BE2C (cell line): Measurements from ENCODE around the gene CNDP2. TPM values are rescaled to one million over a fixed set of nuclear protein-coding genes. Genes with fewer than 3 reads are reported as not detected.

Source experiments
- DNase-seq: peaks from one replicate; pipeline ENCODE4 v3.0.0-alpha.2; 2020
- H3K27me3 ChIP-seq: fragments of 250-450 bp; sonication (Bioruptor Pico); 2 replicates; pipeline ENCODE4 v1.5.1; 2020; ENCODE audit warnings: mild to moderate bottlenecking
- H3K36me3 ChIP-seq: fragments of 250-450 bp; sonication (Bioruptor Pico); 2 replicates; pipeline ENCODE4 v1.5.1; 2020; ENCODE audit warnings: mild to moderate bottlenecking
- H3K4me1 ChIP-seq: fragments of 250-450 bp; sonication (Bioruptor Pico); 2 replicates; pipeline ENCODE4 v1.5.1; 2020
- H3K4me3 ChIP-seq: 2 replicates; pipeline ENCODE4 v1.5.1; 2011; ENCODE audit warnings: low read depth, low read length
- H3K9me3 ChIP-seq: fragments of 250-450 bp; sonication (Bioruptor Pico); 2 replicates; pipeline ENCODE4 v1.5.1; 2020
- CTCF ChIP-seq: IDR thresholded peaks from 2 replicates; pipeline ENCODE4 v1.5.1; 2012; ENCODE audit warnings: mild to moderate bottlenecking, low read depth, low read length
- polyA plus RNA-seq: library from polyadenylated mRNA; unstranded; fragments of >200 nt; gene quantifications from one replicate; pipeline ENCODE4 v1.2.1, GENCODE V29; 2012; ENCODE audit warnings: low read depth, missing spikeins; ENCODE audit not compliant: insufficient read length, insufficient read depth

The CNDP2 gene
- 30.1 TPM for polyA plus RNA-seq

DNA sequence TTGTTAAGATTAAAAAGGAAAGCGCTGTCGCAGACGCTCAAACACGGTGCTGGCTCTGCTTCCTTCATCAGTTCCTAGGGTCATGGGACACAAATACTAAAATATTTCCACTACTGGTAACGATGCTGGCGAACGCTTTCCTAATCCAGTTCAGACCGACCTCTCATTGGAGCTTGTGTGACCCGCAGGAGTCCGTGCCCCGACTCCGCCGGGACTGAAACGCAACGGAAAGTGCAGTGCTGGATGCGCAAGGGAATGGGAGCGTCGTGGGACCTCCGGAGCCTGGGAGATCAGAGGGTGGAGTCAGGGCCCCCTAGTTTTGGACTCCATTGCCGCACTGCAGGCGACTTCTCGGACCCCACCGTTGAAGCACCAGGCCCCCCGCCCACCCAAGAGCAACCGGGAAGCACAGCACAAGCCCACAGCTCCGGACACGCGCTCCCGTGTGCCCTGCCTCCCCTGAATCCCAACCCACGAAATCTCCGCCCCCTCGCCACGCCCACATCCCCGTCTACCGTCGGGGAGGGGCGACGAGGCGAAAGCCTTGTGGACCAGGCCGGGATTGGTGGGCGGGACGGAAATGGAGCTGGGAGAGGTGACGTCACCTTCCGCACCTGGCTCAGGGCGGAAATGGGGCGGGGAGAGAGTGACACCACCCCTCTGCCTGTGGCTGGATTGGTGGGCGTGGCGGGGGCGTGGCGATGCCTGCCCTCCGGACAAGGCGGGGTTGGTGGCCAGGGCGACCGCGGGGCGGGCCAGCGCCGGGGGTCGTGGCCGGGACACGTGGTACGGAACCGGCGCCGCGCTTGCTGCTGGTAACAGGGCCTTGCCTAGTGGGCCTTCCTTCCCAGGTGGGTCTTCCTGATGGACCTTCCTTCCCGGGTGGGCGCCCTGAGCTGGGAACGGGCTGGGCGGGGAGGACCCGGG lies at the start of gene CNDP2:
Gene CNDP2 (plus strand): TSS at position 783 of the 927 bp plus-strand sequence. CDS start 3,611 bp downstream, outside the sequence.
- H3K36me3 ChIP-seq, result no peaks in the 10 kb centered on the region
- H3K9me3 ChIP-seq, result no peaks in the 10 kb centered on the region
- DNase-seq, result peak; percentile 98
- no peaks in the 10 kb centered on the region for H3K27me3 ChIP-seq
- no peak for TF ChIP-seq CTCF
- H3K4me1 ChIP-seq, result no peaks in the 10 kb centered on the region
- peak within 1 kb of the TSS; percentile 73 for H3K4me3 ChIP-seq

DNA sequence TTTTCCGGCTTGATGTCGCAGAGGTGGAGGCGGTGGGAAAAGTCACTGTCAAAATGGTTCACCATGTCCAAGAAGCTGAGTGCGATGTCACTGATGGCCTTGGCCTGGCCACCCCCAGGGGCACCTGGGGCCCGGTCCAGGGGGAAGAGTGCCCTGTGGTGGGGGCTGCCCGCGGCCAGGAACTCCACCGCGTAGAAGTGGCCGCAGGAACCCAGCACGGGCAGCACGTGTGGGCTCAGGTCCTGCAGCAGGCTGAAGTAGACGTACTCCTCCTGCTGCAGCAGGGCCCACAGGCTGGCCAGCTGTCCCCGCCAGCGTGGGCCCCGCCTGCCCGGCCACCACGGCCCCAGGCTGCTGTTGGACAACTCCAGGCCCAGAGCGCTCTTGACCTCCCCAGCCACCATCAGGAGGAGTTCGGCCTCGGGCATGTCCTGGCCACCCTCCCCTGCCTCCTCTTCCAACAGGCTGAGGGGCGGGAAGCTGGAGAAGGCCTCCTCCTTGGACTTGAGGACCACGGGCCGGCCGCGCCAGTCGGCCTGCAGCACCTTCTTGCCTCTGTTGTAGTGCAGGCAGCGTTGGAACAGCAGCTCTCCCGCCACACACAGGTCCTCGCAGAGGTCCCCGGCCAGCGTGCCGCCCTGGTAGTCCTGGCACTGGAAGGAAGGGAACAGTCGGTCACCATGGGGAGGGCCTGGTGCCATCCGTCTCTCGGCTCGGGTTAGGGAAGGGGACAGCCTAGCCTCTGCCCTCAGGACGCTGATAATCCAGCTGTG lies 49.3 kb upstream of the CNDP2 start:
- TF ChIP-seq CTCF, result no peak
- Histone ChIP-seq H3K27me3 (peaks cover 3% of the 10 kb centered on the region; the same call in 1 of the 2 replicates), H3K4me3 (no peak overlapping the region), H3K4me1 (no peaks in the 10 kb centered on the region), H3K9me3 (no peaks in the 10 kb centered on the region), H3K36me3 (no peaks in the 10 kb centered on the region)
- DNase-seq, result no peak

- TF ChIP-seq CTCF, result no peak
- H3K36me3 ChIP-seq, result no peaks in the 10 kb centered on the region
- peaks cover 3% of the 10 kb centered on the region; the same call in 1 of the 2 replicates for H3K27me3 ChIP-seq
- H3K4me1 ChIP-seq, result no peaks in the 10 kb centered on the region
- no peaks in the 10 kb centered on the region for H3K9me3 ChIP-seq
- no peak overlapping the region for H3K4me3 ChIP-seq
- DNase-seq, result no peak
These were observed 48.6 kb upstream of the CNDP2 start for GRCh38 chr18:74447404-74448152.

- H3K36me3 ChIP-seq, result no peaks in the 10 kb centered on the region
- H3K4me1 ChIP-seq, result no peaks in the 10 kb centered on the region
- no peak overlapping the region for H3K4me3 ChIP-seq
- H3K27me3 ChIP-seq, result peaks cover 17% of the 10 kb centered on the region
- no peak for DNase-seq
- H3K9me3 ChIP-seq, result no peaks in the 10 kb centered on the region
- no peak for TF ChIP-seq CTCF
These were observed 45.5 kb upstream of the CNDP2 start for GRCh38 chr18:74450626-74451025.

GRCh38 chr18:74451148-74451547 lies 45.0 kb upstream of the CNDP2 start:
- no peak overlapping the region for H3K4me3 ChIP-seq
- H3K36me3 ChIP-seq, result no peaks in the 10 kb centered on the region
- no peak for DNase-seq
- TF ChIP-seq CTCF, result no peak
- H3K27me3 ChIP-seq, result peaks cover 22% of the 10 kb centered on the region
- no peaks in the 10 kb centered on the region for H3K9me3 ChIP-seq
- H3K4me1 ChIP-seq, result no peaks in the 10 kb centered on the region
